Measurements from ENCODE around the gene RAMP3.

Gene RAMP3

GRCh38 chr7:45223728-45224630 lies 66.4 kb downstream of the RAMP3 start:
- DNase-seq (ENCODE audit: low read depth), result no peak

DNA sequence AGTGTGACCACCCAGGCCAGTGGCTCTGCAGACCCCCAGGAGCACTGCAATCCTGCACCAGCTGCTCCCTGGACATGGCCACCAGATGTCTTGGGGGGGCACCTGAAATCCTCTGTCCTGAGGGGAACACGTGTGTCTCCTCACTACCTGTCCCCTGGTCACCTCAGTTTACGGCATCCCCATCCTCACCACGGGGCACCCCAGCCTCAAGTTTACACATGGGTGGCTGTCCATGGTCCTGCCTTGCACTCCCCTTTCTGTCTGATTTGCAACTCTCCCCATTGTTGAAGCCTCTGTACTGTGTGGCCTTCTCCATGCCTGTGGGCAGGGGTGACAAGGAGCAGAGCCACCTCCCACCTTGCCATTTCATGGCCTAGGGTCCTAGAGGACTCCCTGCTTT lies 67.2 kb downstream of the RAMP3 start:
- DNase-seq (ENCODE audit: low read depth), result no peak

GRCh38 chr7:45225311-45225947 lies 67.8 kb downstream of the RAMP3 start:
- DNase-seq (ENCODE audit: low read depth), result no peak

- DNase-seq (ENCODE audit: low read depth), result no peak
Measured at GRCh38 chr7:45225948-45226335, 68.4 kb downstream of the RAMP3 start.

GRCh38 chr7:45229156-45229920 lies 71.7 kb downstream of the RAMP3 start:
- no peak for DNase-seq (ENCODE audit: low read depth)

DNA sequence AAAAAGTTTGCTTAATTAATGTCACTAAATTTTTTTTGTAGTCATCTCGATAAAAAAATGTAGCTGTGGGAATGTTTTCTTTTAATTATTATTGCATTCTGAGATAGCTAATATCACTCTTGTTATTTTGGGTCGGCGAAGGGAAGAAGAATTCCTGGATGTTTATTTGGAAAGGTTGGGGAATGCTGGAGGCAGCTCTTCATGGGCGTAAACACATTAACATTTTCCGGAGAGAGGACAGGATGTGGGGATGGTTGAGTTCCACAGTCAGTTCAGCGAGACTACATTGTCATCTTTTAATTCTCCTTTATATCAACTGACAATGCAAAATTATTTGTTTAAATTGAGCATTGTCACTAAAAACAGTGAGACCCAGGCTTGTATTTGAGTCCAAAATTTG lies 72.5 kb downstream of the RAMP3 start:
- DNase-seq (ENCODE audit: low read depth), result no peak

DNA sequence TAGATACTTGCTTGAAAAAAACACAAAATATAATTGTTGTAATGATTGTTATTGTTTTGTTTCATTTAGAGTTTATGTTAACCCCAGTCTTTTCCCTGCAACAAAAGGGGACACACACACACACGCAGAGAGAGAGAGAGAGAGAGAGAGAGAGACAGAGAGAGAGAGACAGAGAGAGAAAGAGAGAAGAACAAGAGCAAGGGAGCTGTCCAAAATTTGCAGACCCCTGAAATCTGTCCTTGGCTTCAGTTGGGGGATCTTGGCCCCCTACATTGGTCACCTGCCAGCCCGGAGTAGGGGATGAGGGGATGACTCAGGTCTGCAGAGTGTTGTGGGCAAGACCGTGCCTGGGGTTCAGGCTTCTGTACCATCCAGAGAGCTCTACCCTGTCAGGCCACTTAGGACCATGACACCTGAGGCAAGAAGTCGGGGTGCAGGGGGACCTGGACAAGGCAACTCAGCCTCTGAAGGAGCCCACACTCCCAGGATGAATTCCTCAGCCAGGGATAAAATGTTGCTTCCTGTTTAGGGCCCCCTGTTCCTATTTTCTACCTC lies 73.1 kb downstream of the RAMP3 start:
- no peak for DNase-seq (ENCODE audit: low read depth)

DNA sequence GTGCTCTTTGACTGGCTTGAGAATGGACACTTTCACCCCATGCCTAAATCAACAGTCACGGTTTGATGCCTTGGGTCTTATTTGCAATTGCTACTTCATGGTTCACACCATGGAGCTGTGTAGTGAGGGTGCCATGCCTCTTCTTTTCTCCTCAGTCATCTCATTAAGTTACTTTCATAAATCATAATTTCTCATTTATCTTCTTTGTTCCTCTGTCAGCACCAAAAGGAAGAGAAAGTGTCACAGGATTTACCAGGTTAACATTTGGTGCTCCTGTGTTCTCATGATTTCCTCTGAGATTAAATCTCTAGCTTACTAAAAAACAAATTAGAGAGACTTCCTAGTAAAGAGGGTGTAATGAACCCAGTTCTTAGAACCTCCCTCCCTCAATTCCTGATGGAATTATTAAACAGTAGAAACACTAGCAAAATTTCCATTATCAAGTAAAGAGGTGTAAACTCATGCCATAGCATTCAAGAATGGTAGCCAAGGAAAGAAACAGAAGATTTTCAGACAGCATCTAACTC lies 75.7 kb downstream of the RAMP3 start:
- no peak for DNase-seq (ENCODE audit: low read depth)

Data from activated T-cell treated with anti-CD3 and anti-CD28 coated beads for 24 hours (primary cell).